ENCODE results near the gene AVL9. TPM values are rescaled to one million over a fixed set of nuclear protein-coding genes. Genes with fewer than 3 reads are reported as not detected.
A peak's percentile ranks its signal among the peaks of the same experiment; 100 is the strongest.

AVL9 gene
- total RNA-seq, 1 donor from 2014 or later: 11.8 TPM

DNA sequence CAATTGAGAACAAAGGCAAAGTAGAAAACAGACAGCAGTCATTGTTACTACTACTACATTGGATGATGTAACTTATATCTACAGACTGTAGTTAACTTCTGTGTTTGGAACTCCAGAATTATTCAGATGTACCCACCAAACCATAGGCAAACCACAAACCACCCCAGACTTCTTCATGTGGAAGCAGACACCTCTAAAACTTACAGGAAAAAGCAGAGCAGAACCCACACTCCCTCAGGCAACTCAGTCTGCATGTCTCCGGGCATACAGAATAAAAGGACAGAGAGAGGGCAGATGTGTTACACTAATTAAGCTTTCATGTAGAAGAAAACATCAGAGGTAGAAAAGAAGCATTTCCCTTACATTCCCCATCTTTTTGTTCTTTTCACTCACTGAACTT lies 14.1 kb upstream of the AVL9 start:
- DNase-seq: no peak
- Histone ChIP-seq H3K36me3 (peaks cover 17% of the 10 kb centered on the region), H3K9me3 (replicated peaks) (no peaks in the 10 kb centered on the region), H3K27ac (replicated peaks) (peak overlapping the region; percentile 17), H3K4me1 (peaks cover 6% of the 10 kb centered on the region), H3K4me3 (no peak overlapping the region), H3K27me3 (ENCODE audit: low read depth) (no peaks in the 10 kb centered on the region)
- TF ChIP-seq, protein P1, sequence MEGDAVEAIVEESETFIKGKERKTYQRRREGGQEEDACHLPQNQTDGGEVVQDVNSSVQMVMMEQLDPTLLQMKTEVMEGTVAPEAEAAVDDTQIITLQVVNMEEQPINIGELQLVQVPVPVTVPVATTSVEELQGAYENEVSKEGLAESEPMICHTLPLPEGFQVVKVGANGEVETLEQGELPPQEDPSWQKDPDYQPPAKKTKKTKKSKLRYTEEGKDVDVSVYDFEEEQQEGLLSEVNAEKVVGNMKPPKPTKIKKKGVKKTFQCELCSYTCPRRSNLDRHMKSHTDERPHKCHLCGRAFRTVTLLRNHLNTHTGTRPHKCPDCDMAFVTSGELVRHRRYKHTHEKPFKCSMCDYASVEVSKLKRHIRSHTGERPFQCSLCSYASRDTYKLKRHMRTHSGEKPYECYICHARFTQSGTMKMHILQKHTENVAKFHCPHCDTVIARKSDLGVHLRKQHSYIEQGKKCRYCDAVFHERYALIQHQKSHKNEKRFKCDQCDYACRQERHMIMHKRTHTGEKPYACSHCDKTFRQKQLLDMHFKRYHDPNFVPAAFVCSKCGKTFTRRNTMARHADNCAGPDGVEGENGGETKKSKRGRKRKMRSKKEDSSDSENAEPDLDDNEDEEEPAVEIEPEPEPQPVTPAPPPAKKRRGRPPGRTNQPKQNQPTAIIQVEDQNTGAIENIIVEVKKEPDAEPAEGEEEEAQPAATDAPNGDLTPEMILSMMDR (IDR thresholded peaks at IDR 0.05; ENCODE audit: borderline replicate concordance): no peak
- intact Hi-C loops (cut with micrococcal nuclease): no loop called here

DNA sequence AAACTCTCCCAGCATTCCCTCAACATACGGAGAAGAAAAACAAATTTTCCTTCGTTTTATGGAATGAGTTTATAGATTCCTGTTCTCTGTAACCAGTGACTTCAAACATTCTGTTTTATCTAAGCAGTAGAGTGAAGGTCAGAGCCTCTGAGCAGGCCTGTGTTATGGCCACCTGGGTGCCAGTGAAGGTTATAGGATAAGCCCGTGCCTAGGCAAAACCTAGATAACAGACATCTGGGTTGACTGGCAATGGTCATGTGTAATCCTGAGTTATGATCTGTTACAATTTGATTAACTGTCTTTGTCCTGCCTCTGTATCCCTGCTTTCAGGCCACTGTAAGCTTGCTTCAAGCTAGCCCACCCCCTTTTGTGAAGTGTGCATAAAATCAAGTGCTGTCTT lies 13.4 kb upstream of the AVL9 start:
- H3K4me1 ChIP-seq: peaks cover 6% of the 10 kb centered on the region
- peaks cover 25% of the 10 kb centered on the region for H3K36me3 ChIP-seq
- peak overlapping the region; percentile 17 for H3K27ac ChIP-seq (replicated peaks)
- H3K4me3 ChIP-seq: no peak overlapping the region
- TF ChIP-seq, protein P1 (IDR thresholded peaks at IDR 0.05; ENCODE audit: borderline replicate concordance): no peak
- intact Hi-C loops (cut with micrococcal nuclease): no loop called here
- H3K9me3 ChIP-seq (replicated peaks): no peaks in the 10 kb centered on the region
- no peak for DNase-seq
- H3K27me3 ChIP-seq (ENCODE audit: low read depth): no peaks in the 10 kb centered on the region

DNA sequence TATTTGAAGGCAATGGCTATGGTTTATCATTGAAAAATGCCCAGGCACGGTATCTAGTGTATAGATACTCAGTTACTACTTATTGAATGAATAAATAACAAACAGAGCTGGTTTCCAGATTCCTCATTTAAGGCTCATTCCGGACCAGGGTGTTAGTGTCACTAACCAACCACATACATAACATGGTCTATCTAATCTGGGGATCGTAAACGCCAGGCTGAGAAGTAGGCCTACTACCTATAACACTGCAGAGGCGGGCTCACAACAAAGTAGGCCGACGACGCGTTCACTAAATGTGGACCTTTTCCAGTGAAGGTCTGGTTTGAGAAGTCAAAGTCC lies 5.5 kb upstream of the AVL9 start:
- peak overlapping the region; percentile 82 for H3K4me3 ChIP-seq
- no peaks in the 10 kb centered on the region for H3K9me3 ChIP-seq (replicated peaks)
- peaks cover 25% of the 10 kb centered on the region for H3K4me1 ChIP-seq
- TF ChIP-seq, protein P1 (IDR thresholded peaks at IDR 0.05; ENCODE audit: borderline replicate concordance): no peak
- peaks cover 34% of the 10 kb centered on the region for H3K36me3 ChIP-seq
- no peaks in the 10 kb centered on the region for H3K27me3 ChIP-seq (ENCODE audit: low read depth)
- DNase-seq: no peak
- intact Hi-C loops (cut with micrococcal nuclease): loop anchor here (10.0 kb wide), 1 partner anchor 95 kb away; no protein-coding TSS in a partner anchor
- H3K27ac ChIP-seq (replicated peaks): peak overlapping the region; percentile 95

DNA sequence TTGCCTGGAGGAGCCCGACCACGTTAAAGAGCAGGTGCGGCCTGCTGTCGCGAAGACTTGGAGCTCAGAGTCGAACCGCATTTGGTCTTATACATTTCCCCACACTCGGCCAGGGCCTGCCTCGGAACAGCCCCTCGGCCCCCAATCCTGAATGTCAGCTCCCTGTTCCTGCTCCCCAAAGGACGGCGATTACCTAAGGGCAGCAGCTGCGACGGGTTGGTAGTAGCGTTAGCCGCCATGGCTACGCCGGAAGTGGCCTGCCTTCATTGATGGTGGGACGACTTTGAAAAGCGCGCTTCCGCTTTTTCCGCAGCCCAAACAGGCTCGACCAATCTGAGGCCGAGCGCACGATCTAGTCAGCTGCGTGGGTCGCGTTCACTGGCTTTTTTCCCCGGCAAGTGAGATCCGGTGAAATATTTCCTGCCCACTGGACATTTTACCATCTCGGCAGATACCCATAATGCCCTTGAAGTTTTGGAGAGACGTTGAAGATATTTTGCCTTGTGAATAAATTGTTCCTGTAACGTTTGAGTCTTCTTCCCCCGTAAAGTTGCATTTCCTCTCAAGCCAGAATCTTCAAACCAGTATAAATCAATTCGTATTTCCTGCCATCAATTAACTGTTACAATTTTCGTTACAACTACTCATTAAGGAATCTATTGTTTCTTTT lies 5.0 kb upstream of the AVL9 start, which contains the start of gene LSM5:
Gene LSM5, minus strand, starts transcription at position 254 of the 670 bp plus-strand sequence. Its CDS starts 15 bp downstream, at position 239.
- Histone ChIP-seq H3K27ac (replicated peaks) (peak within 1 kb of the TSS; percentile 95), H3K4me1 (peaks cover 28% of the 10 kb centered on the region), H3K4me3 (peak within 1 kb of the TSS; percentile 82), H3K9me3 (replicated peaks) (no peaks in the 10 kb centered on the region), H3K36me3 (peaks cover 30% of the 10 kb centered on the region), H3K27me3 (ENCODE audit: low read depth) (no peaks in the 10 kb centered on the region)
- TF ChIP-seq, protein P1 (IDR thresholded peaks at IDR 0.05; ENCODE audit: borderline replicate concordance): no peak
- intact Hi-C loops (cut with micrococcal nuclease): loop anchor here (10.0 kb wide), 1 partner anchor 95 kb away; no protein-coding TSS in a partner anchor
- DNase-seq: peak; percentile 90

DNA sequence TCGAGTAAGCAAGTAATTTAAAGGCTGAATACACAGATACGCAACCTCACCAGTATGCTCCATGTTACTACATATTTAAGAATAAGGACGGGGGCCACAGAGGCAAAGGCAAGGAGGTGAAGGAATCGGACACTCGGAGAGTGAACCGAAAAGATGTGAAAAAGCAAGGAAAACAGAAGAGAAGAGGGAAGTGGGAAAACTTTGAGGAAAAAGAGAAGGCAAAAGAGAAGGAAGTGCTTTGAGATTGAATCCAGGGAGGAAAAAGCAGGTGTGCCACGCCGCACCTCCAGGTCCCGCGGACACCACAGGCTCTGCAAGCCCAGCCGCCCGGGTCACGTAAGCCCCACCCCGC lies 367 bp upstream of the AVL9 start:
- DNase-seq: no peak
- peaks cover 5% of the 10 kb centered on the region for H3K9me3 ChIP-seq (replicated peaks)
- H3K4me3 ChIP-seq: peak overlapping the region; percentile 99
- peaks cover 38% of the 10 kb centered on the region for H3K4me1 ChIP-seq
- TF ChIP-seq, protein P1 (IDR thresholded peaks at IDR 0.05; ENCODE audit: borderline replicate concordance): peak; percentile 14
- peak overlapping the region; percentile 98 for H3K27ac ChIP-seq (replicated peaks)
- no peaks in the 10 kb centered on the region for H3K36me3 ChIP-seq
- intact Hi-C loops (cut with micrococcal nuclease): loop anchor here (10.0 kb wide), 1 partner anchor 90 kb away; no protein-coding TSS in a partner anchor
- no peaks in the 10 kb centered on the region for H3K27me3 ChIP-seq (ENCODE audit: low read depth)
